LNCaP clone FGC (cell line): ENCODE measurements around the gene HDAC1.

ENCODE experiments used
- DNase-seq: peaks from one replicate; pipeline ENCODE4 v3.0.0-alpha.2; 2011; ENCODE audit warnings: low read depth
- H3K4me3 ChIP-seq: 2 replicates; pipeline ENCODE4 v1.5.1; 2011; ENCODE audit warnings: mild to moderate bottlenecking, low read depth, low read length, control low read depth
- TF ChIP-seq, protein P1 (sequence below): IDR thresholded peaks from 2 replicates; pipeline ENCODE4 v1.5.1; 2012; ENCODE audit warnings: mild to moderate bottlenecking; ENCODE audit not compliant: control insufficient read depth, insufficient read depth; ENCODE audit errors: extremely low read depth

Gene HDAC1

DNA sequence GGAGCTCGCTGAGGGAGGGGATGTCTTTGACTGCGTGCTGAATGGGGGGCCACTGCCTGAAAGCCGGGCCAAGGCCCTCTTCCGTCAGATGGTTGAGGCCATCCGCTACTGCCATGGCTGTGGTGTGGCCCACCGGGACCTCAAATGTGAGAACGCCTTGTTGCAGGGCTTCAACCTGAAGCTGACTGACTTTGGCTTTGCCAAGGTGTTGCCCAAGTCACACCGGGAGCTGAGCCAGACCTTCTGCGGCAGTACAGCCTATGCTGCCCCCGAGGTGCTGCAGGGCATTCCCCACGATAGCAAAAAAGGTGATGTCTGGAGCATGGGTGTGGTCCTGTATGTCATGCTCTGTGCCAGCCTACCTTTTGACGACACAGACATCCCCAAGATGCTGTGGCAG lies 71.8 kb downstream of the HDAC1 start:
- no peak for DNase-seq
- H3K4me3 ChIP-seq, result no peak overlapping the region
- TF ChIP-seq, protein P1, sequence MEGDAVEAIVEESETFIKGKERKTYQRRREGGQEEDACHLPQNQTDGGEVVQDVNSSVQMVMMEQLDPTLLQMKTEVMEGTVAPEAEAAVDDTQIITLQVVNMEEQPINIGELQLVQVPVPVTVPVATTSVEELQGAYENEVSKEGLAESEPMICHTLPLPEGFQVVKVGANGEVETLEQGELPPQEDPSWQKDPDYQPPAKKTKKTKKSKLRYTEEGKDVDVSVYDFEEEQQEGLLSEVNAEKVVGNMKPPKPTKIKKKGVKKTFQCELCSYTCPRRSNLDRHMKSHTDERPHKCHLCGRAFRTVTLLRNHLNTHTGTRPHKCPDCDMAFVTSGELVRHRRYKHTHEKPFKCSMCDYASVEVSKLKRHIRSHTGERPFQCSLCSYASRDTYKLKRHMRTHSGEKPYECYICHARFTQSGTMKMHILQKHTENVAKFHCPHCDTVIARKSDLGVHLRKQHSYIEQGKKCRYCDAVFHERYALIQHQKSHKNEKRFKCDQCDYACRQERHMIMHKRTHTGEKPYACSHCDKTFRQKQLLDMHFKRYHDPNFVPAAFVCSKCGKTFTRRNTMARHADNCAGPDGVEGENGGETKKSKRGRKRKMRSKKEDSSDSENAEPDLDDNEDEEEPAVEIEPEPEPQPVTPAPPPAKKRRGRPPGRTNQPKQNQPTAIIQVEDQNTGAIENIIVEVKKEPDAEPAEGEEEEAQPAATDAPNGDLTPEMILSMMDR, result no peak

DNA sequence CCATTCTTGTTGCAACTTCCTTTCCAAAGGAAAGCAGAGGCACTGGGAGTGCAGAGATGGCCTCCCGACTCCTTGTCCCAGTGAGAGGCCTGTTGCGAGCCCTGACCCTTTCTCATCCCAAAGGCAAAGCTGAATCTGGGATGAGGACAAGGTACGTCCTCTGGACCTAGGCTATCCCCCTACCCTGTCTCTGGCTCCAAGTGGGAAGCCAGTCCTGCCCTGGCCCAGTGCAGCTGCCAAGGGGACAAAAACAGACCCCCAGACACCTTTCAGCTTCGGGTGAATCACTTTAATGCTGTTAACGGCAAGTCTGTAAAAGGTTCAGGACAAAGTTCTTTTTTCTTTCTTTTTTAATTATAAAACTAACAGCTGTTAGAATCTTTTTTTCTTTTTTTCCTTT lies 73.0 kb downstream of the HDAC1 start:
- TF ChIP-seq, protein P1, result no peak
- H3K4me3 ChIP-seq, result no peak overlapping the region
- no peak for DNase-seq

DNA sequence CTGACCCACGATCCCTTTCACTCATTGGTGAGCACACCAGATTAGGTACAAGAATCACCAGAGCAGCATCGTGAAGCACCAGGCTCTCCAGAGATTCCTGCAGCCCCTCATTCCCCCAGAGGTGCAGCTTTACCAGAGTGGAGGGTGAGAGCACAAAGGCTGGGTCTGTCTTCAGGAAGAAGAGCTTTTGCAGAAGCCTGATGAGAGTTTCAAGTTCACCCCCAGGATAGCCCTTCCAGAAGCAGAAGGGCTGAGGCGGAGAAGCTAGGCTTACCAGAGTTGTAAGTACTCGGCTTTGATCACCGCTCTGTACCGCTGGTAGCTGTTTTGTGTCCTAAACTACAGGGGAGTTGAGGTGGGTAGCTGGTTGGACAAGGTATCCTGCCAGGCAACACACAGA lies 73.6 kb downstream of the HDAC1 start:
- H3K4me3 ChIP-seq, result no peak overlapping the region
- TF ChIP-seq, protein P1, result no peak
- DNase-seq, result no peak

DNA sequence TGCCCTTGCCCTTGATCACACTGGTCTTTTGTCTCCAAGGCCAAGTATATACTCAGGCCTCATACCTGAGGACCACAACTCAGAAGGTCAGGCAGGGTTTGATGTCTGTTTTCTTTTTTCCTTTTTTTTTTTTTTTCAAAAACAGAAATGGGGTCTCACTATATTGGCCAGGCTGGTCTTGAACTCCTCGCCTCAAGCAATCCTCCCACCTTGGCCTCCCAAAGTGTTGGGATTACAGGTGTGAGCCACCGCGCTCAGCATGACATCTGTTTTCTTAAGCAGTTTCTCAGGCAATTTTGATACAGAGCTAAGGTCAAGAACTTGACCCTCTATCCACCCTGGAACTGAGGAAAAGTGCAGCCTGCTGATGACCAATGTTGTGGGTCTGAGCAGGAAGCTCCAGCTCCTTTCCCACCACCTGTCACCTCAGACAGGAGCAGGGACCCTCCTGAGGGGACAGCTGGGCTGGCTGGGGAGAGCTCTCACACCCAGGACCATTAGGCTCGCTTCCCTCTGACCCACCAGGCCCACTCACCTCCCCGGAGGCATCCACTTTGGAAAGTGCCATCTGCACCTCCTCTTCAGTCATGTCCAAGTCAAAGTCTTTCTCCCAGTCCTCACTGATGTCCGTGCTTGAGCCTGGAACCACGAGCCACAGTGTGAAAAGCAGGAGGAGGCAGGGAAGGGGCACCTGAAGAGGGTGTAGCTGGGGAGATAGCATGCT lies 76.2 kb downstream of the HDAC1 start:
- no peak overlapping the region for H3K4me3 ChIP-seq
- TF ChIP-seq, protein P1, result no peak
- no peak for DNase-seq

DNA sequence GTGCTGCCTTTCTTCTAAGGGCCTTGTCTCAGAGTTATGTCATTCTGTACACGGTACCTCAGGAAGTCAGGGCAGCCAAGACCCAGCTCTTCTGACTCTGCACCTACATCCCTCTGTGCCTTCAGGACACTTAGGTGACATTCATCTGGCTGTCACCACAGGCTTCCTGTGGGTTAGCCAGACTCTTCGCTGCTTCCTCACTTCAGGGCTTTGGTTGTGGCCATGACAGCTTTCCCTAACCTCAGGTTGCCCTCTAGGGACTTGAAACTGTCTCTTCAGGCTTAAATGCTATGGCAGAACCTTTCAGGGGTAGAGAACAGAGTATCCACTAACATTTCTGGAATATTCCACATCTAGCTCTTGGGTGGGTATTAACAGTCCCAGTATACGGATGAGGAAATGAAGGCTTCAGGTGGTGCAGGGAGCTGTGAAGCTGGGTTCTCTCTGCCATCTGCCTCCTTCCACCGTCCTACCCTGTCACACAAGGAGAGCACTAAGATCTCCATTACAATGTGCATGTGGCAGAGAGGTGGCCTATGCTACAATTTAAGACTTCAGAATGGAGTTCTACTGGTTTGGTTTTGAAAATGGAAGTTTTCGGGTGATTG lies 80.4 kb downstream of the HDAC1 start:
- no peak overlapping the region for H3K4me3 ChIP-seq
- DNase-seq, result no peak

DNA sequence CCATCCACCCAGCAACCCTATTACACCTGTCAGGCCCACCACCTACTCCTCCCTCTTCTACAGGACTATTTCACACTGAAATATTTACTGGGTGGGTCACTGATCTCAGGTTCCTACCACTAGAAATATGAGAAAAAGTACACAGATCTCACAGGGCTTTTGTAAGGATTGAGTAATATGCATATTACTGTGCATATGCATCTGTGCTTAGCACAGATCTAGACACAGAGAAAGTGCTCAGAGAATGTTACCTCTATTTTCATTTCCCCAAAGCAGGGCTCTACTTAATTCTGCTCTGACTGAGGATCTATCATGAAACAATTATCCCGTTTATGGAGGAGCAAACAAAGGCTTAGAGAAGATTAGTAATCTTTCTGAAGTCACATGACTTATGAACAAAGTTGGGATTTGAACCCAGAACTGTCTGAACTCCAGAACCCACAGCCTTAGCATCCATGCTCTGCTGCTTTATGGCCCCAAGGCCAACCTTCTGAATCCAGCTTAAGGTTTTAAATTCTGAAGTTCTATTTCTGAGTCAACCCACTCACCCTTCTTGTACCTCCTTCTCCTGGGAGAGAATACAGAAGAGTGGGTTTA lies 82.2 kb downstream of the HDAC1 start:
- TF ChIP-seq, protein P1, result no peak
- no peak for DNase-seq
- H3K4me3 ChIP-seq, result no peak overlapping the region

More for the DNA sequence above, 80.4 kb downstream of the HDAC1 start:
- TF ChIP-seq, protein P1, result no peak
